HG03175 (cell line): ENCODE data around the gene CD59.
A peak's percentile ranks its signal among the peaks of the same experiment; 100 is the strongest.
"Not testable (repeated sequence)": the region's sequence is repeated elsewhere in the genome, so short reads cannot be mapped to it uniquely, and the experiment has no call there.

ENCODE experiments used
- ATAC-seq: cut with Tn5 transposase; IDR thresholded peaks from one replicate; pipeline ENCODE4 v1.9.1; 2021; ENCODE audit warnings: mild to moderate bottlenecking, moderate library complexity; ENCODE audit not compliant: unreplicated experiment

Gene CD59

GRCh38 chr11:33669598-33670249, 66.5 kb downstream of the CD59 start:
- no peak for ATAC-seq

- ATAC-seq: no peak
These were observed 67.1 kb downstream of the CD59 start for GRCh38 chr11:33668951-33669596.

GRCh38 chr11:33668468-33668825, 67.8 kb downstream of the CD59 start:
- ATAC-seq: no peak

DNA sequence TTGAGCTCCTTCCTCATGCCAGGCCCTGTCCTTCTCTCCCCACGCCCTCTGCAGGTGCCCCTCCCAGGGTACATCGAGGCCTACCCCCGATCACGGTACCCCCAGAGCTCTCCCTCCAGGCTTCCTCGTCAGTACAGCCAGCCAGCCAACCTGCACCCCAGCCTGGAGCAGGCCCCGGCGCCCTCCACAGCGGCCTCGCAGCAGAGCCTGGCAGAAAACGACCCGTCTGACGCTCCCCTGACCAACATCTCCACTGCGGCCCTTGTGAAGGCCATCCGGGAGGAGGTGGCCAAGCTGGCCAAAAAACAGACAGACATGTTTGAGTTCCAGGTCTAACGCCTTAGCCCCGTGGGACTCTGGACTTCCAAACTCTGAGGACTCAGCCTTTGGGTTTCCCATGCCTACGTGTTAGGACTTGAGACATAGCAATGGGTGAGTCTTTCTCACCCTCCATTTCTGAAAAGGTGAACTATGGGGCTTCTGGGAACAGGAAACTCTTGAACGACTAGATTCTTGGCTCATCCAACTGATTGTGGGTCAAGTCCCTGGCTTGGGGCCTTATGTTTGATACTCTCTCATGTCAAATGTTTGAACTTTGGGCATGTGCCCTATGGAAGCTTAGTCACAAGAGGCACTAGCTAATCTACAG, 68.3 kb downstream of the CD59 start:
- no peak for ATAC-seq

DNA sequence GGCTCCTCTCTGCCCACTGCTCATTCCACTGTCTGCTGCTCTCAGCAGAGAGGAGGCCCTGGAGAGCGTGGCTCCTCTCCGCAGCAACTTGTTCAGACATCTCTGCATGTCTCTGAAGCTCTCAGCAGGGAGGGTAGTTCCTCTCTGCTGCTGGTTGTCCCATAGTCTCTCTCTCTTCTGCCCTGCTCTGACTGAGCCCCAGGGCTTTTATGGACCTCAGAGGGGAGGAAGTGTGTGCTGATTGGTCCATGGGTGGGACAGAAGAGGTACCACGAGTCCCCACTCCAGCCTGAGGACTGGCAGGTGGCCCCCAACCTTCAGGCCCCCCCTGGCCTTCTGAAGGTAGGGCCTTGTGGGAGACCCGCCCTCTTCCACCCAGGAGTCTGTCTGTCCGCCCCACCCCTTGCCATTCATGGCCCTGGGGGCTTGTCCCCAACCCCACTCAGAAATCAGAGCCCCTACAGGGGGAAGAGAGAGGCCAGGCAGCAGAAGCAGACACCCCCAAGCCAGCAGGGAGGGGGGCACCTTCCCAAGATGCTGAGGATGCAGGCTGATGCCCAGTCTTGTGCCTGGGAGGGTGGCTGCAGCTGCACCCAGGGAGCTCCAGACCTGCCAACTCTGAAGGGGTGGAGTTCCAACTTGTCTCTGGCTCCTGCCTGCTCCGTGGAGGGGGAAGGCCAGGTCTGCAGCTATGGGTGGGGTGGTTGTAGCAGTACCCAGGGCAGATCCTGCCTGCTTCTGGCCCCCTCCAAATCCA, 70.7 kb downstream of the CD59 start:
- ATAC-seq: no peak

- ATAC-seq: no peak
These were observed 71.4 kb downstream of the CD59 start for GRCh38 chr11:33664827-33665226.

DNA sequence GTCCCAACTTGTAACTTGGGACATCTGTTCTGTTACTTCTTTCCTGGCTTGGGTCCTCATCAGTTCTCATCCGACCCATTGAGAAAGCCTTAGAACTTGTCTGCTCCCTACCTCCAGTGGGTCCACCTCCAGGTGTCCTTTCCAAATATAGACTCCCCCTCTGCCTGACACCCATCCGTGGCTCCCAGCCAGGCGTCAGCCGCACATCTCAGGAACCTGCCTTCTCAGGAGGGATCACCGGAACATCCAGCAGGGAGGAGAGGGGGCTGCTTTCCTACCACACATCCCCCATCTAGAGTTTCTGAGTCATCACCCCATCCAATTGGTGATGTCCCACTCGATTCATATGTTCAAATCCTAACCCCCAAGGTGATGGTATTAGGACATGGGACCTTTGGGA, 72.1 kb downstream of the CD59 start:
- ATAC-seq: no peak

DNA sequence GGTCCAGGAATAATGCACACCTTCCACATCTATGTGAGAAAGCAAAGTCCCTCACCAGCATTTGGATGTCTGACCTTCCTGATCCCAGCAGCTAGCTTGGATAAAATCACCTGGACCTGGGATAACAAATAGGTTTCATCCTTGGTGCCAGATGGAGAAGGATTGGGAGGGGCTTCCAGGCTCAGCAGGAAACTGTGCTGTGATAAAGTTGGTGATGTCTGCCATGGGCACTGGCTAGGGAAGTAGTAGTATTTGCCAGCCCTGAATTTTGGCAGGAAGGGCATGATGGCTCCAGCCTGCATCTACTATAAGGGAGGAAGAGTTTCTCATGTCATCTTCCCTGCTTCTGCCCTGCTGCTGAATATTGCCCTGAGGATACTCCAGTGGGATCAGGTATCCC, 73.1 kb downstream of the CD59 start:
- ATAC-seq: no peak

- ATAC-seq: not testable (repeated sequence)
These were observed 74.7 kb downstream of the CD59 start for GRCh38 chr11:33661526-33661925.

GRCh38 chr11:33660962-33661361, 75.3 kb downstream of the CD59 start:
- no peak for ATAC-seq

- no peak for ATAC-seq
These were observed 76.7 kb downstream of the CD59 start for GRCh38 chr11:33659370-33660139.

- ATAC-seq: no peak
These were observed 77.9 kb downstream of the CD59 start for GRCh38 chr11:33658195-33658900.

- ATAC-seq: no peak
These were observed 78.5 kb downstream of the CD59 start for GRCh38 chr11:33657757-33658156.

DNA sequence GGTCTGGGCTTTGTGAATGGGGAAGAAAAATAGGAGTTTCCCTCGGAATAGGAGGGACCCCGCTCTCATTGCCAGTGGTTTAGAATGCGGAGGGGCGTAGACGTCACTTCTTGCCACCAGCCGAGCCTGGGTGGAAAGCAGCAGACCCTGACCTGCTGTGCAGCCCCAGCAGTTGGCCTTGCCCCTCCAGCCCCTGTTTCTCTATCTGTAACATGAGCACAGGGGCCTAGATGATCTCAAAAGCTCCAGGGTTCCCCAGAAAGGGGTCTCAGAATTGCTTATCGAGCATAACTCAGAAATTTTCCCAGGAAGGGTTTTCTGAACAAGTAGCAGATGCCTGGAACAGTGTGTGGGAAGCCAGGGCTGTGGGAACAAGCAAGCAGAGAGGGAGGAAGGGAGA, 79.5 kb downstream of the CD59 start:
- ATAC-seq: no peak

- ATAC-seq: peak; percentile 55
These were observed 80.2 kb downstream of the CD59 start for GRCh38 chr11:33655842-33656600.

DNA sequence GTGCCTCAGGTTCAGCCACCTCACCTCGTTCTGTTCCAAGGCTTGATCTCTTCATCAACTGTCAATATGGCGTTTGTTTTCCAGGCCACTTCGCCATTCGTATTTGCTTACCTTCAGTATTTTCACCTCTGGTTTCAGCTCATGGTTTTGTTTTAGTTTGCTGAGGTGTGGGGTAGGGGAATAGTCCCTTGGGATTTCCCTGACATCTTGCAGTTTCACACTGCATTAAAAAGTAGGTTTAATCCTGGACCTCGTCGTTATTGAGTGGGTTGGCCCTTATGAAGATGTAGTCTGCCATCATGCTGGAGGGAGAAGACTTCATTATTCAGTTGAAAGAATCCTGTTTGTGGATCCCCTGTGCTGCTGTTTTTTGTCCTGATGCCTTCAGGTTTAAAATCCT, 81.6 kb downstream of the CD59 start:
- no peak for ATAC-seq
